ENCODE results near the gene ZSCAN1. TPM values are rescaled to one million over a fixed set of nuclear protein-coding genes. Genes with fewer than 3 reads are reported as not detected.

The ZSCAN1 gene
- total RNA-seq, 2 experiments from 2014 or later: not detected

GRCh38 chr19:58098682-58098998 lies 64.8 kb downstream of the ZSCAN1 start:
- DNase-seq: no peak
- ATAC-seq: no peak
- ChIA-PET CTCF (interaction anchor here (2.3 kb wide), 1 partner anchor 57 kb away, joined by 6 read pairs; no protein-coding TSS in a partner anchor), POLR2A (no interaction called here)
- peak overlapping the region; percentile 76 for H3K4me3 Mint-ChIP-seq
- H3K4me1 Mint-ChIP-seq (ENCODE audit: low read depth): peaks cover 10% of the 10 kb centered on the region
- no peak for TF ChIP-seq CTCF (IDR thresholded peaks at IDR 0.05)
- intact Hi-C loops (cut with micrococcal nuclease): no loop called here
- H3K36me3 Mint-ChIP-seq (ENCODE audit: low read depth): peaks cover 34% of the 10 kb centered on the region
- H3K9me3 Mint-ChIP-seq: peaks cover 21% of the 10 kb centered on the region
- H3K27me3 Mint-ChIP-seq: no peaks in the 10 kb centered on the region
- H3K27ac Mint-ChIP-seq: peak overlapping the region; percentile 96

Other genes with a start within 250 kb of the ZSCAN1 start
- gene ZNF552, start 219.1 kb upstream of the ZSCAN1 start, total RNA-seq: 1 to 10 TPM; 6.5 to 6.7 TPM
- gene ZNF587B, start 203.7 kb upstream of the ZSCAN1 start, total RNA-seq: 10 to 100 TPM; 19.8 to 20.2 TPM
- 10 to 100 TPM; 23.6 to 24.1 TPM for gene ZNF587, start 184.2 kb upstream of the ZSCAN1 start, total RNA-seq
- gene ZNF814, start 145.0 kb upstream of the ZSCAN1 start, total RNA-seq: 10 to 100 TPM; 25.0 to 27.9 TPM
- 10 to 100 TPM; 11.8 to 12.1 TPM for gene ZNF417, start 117.4 kb upstream of the ZSCAN1 start, total RNA-seq
- gene ZNF418, start 98.6 kb upstream of the ZSCAN1 start, total RNA-seq: 1 to 10 TPM; 4.1 to 5.0 TPM
- 1 to 10 TPM; 5.9 to 6.2 TPM for gene ZNF256, start 86.3 kb upstream of the ZSCAN1 start, total RNA-seq
- under 1 TPM; 0.29 to 0.34 TPM for gene C19orf18, start 59.5 kb upstream of the ZSCAN1 start, total RNA-seq
- 10 to 100 TPM in 1 of 2 experiments, 1 to 10 TPM in 1; 7.5 to 10.0 TPM for gene ZNF606, start 31.2 kb upstream of the ZSCAN1 start, total RNA-seq
- gene ZNF135, start 25.3 kb downstream of the ZSCAN1 start, total RNA-seq: 1 to 10 TPM; 1.2 to 1.4 TPM
- 10 to 100 TPM; 27.0 to 31.7 TPM for gene ZSCAN18, start 64.2 kb downstream of the ZSCAN1 start, total RNA-seq
- gene ZNF329, start 116.8 kb downstream of the ZSCAN1 start, total RNA-seq: 1 to 10 TPM; 6.0 to 6.2 TPM
- 10 to 100 TPM; 24.0 to 25.9 TPM for gene ZNF274, start 149.0 kb downstream of the ZSCAN1 start, total RNA-seq
- 10 to 100 TPM; 49.8 to 52.3 TPM for gene ZNF544, start 194.9 kb downstream of the ZSCAN1 start, total RNA-seq
- 1 to 10 TPM; 5.2 to 5.8 TPM for gene ZNF8, start 244.9 kb downstream of the ZSCAN1 start, total RNA-seq

Measured in activated CD8-positive, alpha-beta T cell treated with anti-CD3 and anti-CD28 coated beads for 36 hours (primary cell).